Fibroblast of the aortic adventitia (primary cell): ENCODE results near the gene PLXNA2. TPM values are rescaled to one million over a fixed set of nuclear protein-coding genes. Genes with fewer than 3 reads are reported as not detected.
A peak's percentile ranks its signal among the peaks of the same experiment; 100 is the strongest.

Experiments used
- DNase-seq: peaks from one replicate; pipeline ENCODE4 v3.0.0-alpha.2; 2010; ENCODE audit warnings: low read depth
- H3K4me3 ChIP-seq: 2 replicates; pipeline ENCODE4 v1.5.1; 2011; ENCODE audit warnings: low read depth, mild to moderate bottlenecking, control low read depth, low read length, moderate library complexity
- total RNA-seq: library from RNA; depleted of rRNA; stranded (reverse); fragments of >200 nt; gene quantifications from 2 replicates; pipeline ENCODE4 v1.2.3, GENCODE V29; 2012; ENCODE audit warnings: low replicate concordance
- TF ChIP-seq, protein P1 (sequence below): IDR thresholded peaks from 2 replicates; pipeline ENCODE4 v1.5.1; 2011; ENCODE audit warnings: mild to moderate bottlenecking, low read length, control low read depth, inconsistent platforms; ENCODE audit not compliant: insufficient read depth

PLXNA2 gene
- total RNA-seq, 1 donor = 8.0 TPM

DNA sequence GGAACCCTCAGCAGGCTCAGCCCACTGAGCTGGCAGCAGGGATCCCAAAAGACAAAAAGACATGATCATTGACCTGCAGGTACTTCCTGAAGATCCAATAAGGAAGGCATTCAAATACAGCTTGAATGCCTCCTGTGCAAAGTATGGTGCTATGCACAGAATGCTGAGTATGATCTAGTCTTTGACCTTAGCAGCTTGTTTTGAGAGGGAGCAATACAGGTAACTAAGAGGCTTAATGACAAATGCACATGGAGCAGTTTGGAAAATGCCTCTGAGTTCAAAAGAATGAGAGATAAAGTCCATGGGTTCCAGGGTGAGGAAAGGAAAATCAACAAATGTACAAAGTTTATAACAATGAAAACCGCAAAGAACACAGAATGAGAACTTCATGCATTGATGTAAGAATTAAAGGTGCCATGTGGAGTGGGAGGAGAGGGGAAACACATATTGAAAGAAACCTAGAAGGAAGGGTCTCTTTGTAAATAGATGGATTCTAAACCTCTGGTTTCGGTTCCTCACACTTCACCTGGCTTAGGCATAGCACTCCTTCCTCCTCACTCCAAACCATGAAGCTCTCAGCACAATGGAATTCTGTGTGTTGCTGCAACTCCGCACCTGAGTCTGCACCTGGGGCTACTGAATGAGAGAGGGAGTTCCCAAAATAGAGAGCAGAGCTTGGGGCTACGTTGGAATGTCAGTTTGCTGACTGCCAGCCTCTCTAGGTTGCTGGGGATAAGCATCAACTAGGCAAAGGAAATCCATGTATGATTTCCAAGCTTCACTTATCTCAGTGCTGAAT is 77.6 kb downstream of the PLXNA2 start:
- DNase-seq = no peak
- TF ChIP-seq, protein P1, sequence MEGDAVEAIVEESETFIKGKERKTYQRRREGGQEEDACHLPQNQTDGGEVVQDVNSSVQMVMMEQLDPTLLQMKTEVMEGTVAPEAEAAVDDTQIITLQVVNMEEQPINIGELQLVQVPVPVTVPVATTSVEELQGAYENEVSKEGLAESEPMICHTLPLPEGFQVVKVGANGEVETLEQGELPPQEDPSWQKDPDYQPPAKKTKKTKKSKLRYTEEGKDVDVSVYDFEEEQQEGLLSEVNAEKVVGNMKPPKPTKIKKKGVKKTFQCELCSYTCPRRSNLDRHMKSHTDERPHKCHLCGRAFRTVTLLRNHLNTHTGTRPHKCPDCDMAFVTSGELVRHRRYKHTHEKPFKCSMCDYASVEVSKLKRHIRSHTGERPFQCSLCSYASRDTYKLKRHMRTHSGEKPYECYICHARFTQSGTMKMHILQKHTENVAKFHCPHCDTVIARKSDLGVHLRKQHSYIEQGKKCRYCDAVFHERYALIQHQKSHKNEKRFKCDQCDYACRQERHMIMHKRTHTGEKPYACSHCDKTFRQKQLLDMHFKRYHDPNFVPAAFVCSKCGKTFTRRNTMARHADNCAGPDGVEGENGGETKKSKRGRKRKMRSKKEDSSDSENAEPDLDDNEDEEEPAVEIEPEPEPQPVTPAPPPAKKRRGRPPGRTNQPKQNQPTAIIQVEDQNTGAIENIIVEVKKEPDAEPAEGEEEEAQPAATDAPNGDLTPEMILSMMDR = no peak
- no peak overlapping the region for H3K4me3 ChIP-seq

DNA sequence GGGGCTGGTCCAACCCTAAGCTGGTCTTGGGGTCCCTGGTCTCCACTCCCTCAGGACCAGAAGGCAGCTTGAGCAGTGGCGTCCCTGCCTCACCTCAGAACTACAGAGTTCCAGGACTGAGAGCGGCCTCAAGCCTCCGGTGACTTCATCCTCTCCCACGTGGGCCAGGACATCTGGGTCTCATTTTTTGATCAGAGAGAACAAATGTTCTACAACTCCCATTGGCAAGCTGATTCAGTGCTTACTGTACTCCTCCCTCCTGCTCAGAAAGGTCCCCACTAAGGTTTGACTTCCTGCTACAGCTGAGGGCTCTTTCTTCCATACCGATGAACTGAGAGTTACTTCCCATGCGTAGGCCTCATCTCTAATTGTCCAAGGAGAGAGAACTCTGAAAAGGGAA is 78.5 kb downstream of the PLXNA2 start:
- no peak overlapping the region for H3K4me3 ChIP-seq
- TF ChIP-seq, protein P1 = no peak
- peak; percentile 78 for DNase-seq

DNA sequence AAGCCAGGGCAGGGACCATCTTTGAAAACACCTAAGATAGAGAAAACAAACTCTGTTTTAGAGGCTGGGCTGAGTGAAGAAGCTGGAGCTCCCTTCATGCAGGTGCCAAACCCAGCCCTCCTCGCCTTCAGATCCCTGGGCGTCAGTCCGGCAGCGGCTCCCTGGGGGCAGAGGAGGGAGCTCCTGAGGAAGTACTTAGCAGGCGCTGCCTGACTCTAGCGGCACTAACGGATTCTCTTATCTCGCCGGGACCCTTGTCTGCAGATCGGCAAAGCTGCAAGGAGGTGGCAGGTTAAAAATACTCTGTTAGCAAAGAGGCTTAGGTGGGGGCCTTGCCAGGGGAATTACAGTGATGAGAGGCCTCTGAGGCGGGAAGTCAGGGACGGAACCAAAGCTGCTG is 79.6 kb downstream of the PLXNA2 start:
- no peak overlapping the region for H3K4me3 ChIP-seq
- TF ChIP-seq, protein P1 = no peak
- DNase-seq = no peak

DNA sequence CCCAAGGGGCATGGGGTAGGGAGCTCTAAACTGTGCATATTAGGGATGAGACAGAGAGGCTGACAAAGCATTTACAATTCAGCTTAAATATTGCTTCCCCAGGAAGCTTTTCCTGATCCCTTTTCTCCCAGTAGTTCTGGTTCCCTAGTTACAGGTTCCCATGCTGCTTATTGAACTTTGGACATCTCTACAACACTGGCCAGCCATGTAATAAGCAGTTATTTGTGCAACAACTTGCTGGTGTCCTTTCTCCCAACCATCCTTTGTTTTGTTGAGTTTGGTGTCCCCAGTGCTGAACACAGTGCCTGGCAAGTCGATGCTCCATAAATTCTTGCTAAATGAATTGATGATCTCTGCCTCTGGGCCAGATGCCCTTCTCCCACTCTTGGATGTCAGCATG is 80.6 kb downstream of the PLXNA2 start:
- no peak overlapping the region for H3K4me3 ChIP-seq
- no peak for DNase-seq
- TF ChIP-seq, protein P1 = no peak

DNA sequence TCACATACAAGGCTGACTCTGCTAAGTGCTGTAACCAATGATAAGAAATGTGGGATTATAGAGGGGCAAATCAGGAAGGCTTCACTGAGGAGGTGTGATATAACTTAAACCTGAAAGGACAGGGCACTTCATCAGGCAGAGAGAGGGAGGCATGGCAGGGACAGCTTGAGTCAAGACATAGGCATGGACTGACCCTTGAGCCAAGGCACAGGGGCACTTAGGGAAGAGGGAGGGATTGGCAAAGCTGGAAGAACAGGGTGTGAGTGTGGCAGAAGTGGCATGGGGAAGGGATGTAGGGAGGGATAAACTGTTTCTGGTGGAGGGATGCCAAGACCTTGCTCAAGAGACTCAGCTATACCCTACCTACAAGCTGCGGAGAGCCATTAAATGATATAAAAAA is 81.3 kb downstream of the PLXNA2 start:
- no peak overlapping the region for H3K4me3 ChIP-seq
- TF ChIP-seq, protein P1 = no peak
- DNase-seq = no peak

DNA sequence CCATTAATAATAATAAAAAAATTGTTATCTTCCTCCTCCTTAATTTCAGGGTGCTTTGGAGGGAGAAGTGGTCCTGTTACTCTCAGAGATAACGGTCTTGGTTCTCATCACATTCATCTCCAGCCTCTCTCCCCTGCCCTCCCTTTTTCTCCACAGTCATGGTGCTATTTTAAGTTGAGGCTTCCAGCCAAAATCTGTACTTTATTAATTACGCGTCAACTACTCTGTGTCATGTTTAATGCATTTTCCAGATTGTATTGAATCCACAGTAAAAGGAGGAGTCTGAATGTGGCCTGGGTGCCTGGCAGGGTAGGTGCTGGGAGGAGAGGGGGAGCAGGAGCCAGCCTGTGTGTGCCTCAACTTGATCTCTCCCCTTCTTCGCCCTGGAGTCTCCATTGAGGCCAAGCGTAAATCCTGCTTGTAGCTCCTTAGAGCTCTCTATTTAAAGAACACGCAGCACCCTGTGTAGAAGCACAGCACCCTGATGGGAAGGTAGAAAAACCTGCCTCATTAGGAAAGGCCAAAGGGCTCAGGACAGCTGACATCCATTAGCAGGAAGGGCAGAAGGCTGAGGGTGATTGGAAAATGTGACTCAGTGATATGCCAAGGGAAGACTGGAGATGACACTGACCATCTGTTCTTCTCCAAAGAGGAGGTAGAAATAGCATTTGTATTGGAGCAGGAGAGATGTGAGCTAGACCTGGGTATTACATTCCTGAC is 82.4 kb downstream of the PLXNA2 start:
- peak; percentile 53 for DNase-seq
- TF ChIP-seq, protein P1 = no peak
- no peak overlapping the region for H3K4me3 ChIP-seq
